Uterus (tissue), 4 donors: ENCODE data around the gene MYL12B. TPM values are rescaled to one million over a fixed set of nuclear protein-coding genes. Genes with fewer than 3 reads are reported as not detected.

Experiments used
- DNase-seq, 2 donors: peaks; one replicate each; pipeline ENCODE4 v3.0.0-alpha.2; 2019 to 2020
- H3K27ac ChIP-seq, 2 donors: fragments of 200-600 bp; sonication (generic); 1 replicate in 1 of 2; 2 replicates in 1 of 2; pipeline ENCODE4 v1.5.1; 2016 to 2018
- H3K27me3 ChIP-seq, 2 donors: fragments of 200-600 bp; sonication (generic); one replicate each; pipeline ENCODE4 v1.5.1; 2018 to 2019; ENCODE audit warnings: control low read depth in 1 of 2
- H3K36me3 ChIP-seq, 2 donors: fragments of 200-600 bp; sonication (generic); one replicate each; pipeline ENCODE4 v1.5.1; 2019; ENCODE audit warnings: control low read depth in 1 of 2
- H3K4me1 ChIP-seq, 2 donors: fragments of 200-600 bp; sonication (generic); one replicate each; pipeline ENCODE4 v1.5.1; 2018 to 2019; ENCODE audit warnings: control low read depth in 1 of 2
- H3K4me3 ChIP-seq, 2 donors: fragments of 200-600 bp; sonication (generic); 1 replicate in 1 of 2; 2 replicates in 1 of 2; pipeline ENCODE4 v1.5.1; 2018 to 2019; ENCODE audit warnings: mild to moderate bottlenecking in 1 of 2
- H3K9me3 ChIP-seq, 2 donors: fragments of 200-600 bp; sonication (generic); one replicate each; pipeline ENCODE4 v1.5.1; 2019; ENCODE audit warnings: control low read depth in 1 of 2
- CTCF ChIP-seq, 4 experiments: fragments of 200-600 bp in 2 of 4; fragments of 450-650 bp in 2 of 4; sonication (generic) in 2 of 4; IDR thresholded peaks; one replicate each; pipeline ENCODE4 v1.5.1; 2016 to 2019; ENCODE audit warnings: antibody characterized with exemption in 4 of 4, mild to moderate bottlenecking in 2 of 4, moderate library complexity in 1 of 4
- POLR2A ChIP-seq, 2 donors: fragments of 450-650 bp; IDR thresholded peaks; one replicate each; pipeline ENCODE4 v1.6.1; 2016; ENCODE audit warnings: antibody characterized with exemption in 2 of 2, mild to moderate bottlenecking in 1 of 2, moderate library complexity in 1 of 2
- intact Hi-C: fragments of 100-400 bp; cut with DNase I; formaldehyde crosslinking; loops from one replicate; pipeline ENCODE4 v1.15.1; 2023; ENCODE audit warnings: low total_unique reads
- total RNA-seq, 4 donors: library from RNA; depleted of rRNA in 3 of 4; stranded (reverse); fragments of >200 nt in 3 of 4; gene quantifications; one replicate each; pipeline versions ENCODE4 v1.1.0 to v1.2.4, GENCODE V29; 2014 to 2023
- donor health status: DM: yes; HTN: yes; CAD: no.

Gene MYL12B
- total RNA-seq, 4 donors from 2014 or later, result 236 to 387 (median 305) TPM

- intact Hi-C loops, result no loop called here
- Histone ChIP-seq H3K36me3 (no peaks in the 10 kb centered on the region), H3K27ac (peak overlapping the region; percentile 33 to 35), H3K27me3 (no peaks in the 10 kb centered on the region), H3K4me3 (no peak overlapping the region), H3K4me1 (peaks cover 0 to 6% of the 10 kb centered on the region in 2 donors), H3K9me3 (no peaks in the 10 kb centered on the region)
- no peak for DNase-seq
- TF ChIP-seq POLR2A (IDR thresholded peaks at IDR 0.05) (no peak), CTCF (IDR thresholded peaks at IDR 0.05) (no peak)
These were observed 10.5 kb upstream of the MYL12B start for GRCh38 chr18:3251249-3251962.

DNA sequence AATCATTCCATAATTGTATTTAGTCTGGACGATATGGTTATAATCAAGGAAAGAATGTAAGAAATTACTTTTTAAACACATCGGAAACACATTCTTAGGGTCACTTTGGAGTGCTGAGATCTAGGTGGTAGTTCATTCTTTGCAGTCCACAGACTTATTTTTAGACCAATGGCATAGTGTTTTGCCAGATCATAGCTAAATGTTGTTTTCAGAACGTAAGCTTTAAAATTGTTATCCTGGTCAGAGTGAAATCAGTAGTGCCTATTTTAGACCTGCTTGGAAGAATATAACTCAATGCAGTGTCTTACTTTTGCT is 10.0 kb upstream of the MYL12B start:
- Histone ChIP-seq H3K36me3 (no peaks in the 10 kb centered on the region), H3K27ac (peak overlapping the region; percentile 33 to 35)
- no peak for TF ChIP-seq CTCF (IDR thresholded peaks at IDR 0.05)
- TF ChIP-seq POLR2A (IDR thresholded peaks at IDR 0.05), result no peak

DNA sequence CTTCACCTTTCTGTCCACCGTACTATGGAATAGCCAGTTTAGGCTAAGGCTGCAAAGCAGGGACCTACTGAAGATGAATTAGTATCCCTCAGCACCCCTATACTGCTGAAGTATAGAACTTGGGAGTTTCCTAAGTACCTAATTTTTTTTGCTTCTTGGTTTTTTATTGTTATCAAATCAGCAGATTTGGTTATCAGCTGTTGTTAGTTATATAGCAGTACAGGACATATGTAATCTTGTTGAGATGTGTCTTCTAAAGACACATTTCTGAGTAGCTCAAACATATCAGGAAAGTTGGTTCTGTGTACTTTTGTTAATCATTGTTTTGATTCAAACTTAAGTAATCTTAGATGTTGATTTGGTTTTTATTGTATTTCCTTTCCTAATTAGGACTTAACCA is 9.1 kb upstream of the MYL12B start:
- intact Hi-C loops, result no loop called here
- H3K27ac ChIP-seq, result peak overlapping the region in 1 of 2 donors; percentile 33

More for the DNA sequence above, 10.0 kb upstream of the MYL12B start:
- no peaks in the 10 kb centered on the region for H3K27me3 ChIP-seq
- H3K4me3 ChIP-seq, result no peak overlapping the region
- H3K4me1 ChIP-seq, result peaks cover 0 to 6% of the 10 kb centered on the region in 2 donors
- no peaks in the 10 kb centered on the region for H3K9me3 ChIP-seq
- DNase-seq, result no peak
- intact Hi-C loops, result no loop called here

GRCh38 chr18:3254725-3255124 is 7.2 kb upstream of the MYL12B start:
- Histone ChIP-seq H3K27ac (peak overlapping the region in 1 of 2 donors; percentile 26), H3K9me3 (no peaks in the 10 kb centered on the region), H3K27me3 (no peaks in the 10 kb centered on the region), H3K4me1 (no peaks in the 10 kb centered on the region), H3K4me3 (no peak overlapping the region), H3K36me3 (no peaks in the 10 kb centered on the region)
- intact Hi-C loops, result no loop called here
- TF ChIP-seq POLR2A (IDR thresholded peaks at IDR 0.05), result no peak
- TF ChIP-seq CTCF (IDR thresholded peaks at IDR 0.05), result no peak
- DNase-seq, result no peak

More for the DNA sequence above, 9.1 kb upstream of the MYL12B start:
- no peaks in the 10 kb centered on the region for H3K9me3 ChIP-seq
- no peak for DNase-seq
- no peak overlapping the region for H3K4me3 ChIP-seq
- H3K27me3 ChIP-seq, result no peaks in the 10 kb centered on the region
- TF ChIP-seq CTCF (IDR thresholded peaks at IDR 0.05), result no peak
- TF ChIP-seq POLR2A (IDR thresholded peaks at IDR 0.05), result no peak
- peaks cover 0 to 6% of the 10 kb centered on the region in 2 donors for H3K4me1 ChIP-seq
- H3K36me3 ChIP-seq, result no peaks in the 10 kb centered on the region

- no peaks in the 10 kb centered on the region for H3K9me3 ChIP-seq
- no peak overlapping the region for H3K4me3 ChIP-seq
- peak overlapping the region in 1 of 2 donors; percentile 80 for H3K27ac ChIP-seq
- intact Hi-C loops, result no loop called here
- DNase-seq, result no peak
- H3K27me3 ChIP-seq, result no peaks in the 10 kb centered on the region
- TF ChIP-seq CTCF (IDR thresholded peaks at IDR 0.05) (no peak), POLR2A (IDR thresholded peaks at IDR 0.05) (no peak)
- H3K4me1 ChIP-seq, result no peaks in the 10 kb centered on the region
- no peaks in the 10 kb centered on the region for H3K36me3 ChIP-seq
These were observed 6.2 kb upstream of the MYL12B start for GRCh38 chr18:3255611-3256165.
